ENCODE data around the gene BCL2L13.

Gene BCL2L13

GRCh38 chr22:17777717-17778044 is 139.1 kb downstream of the BCL2L13 start:
- Histone ChIP-seq H3K27ac (ENCODE audit: poor library complexity, severe bottlenecking) (no peak overlapping the region), H3K4me1 (ENCODE audit: insufficient read depth, poor library complexity, severe bottlenecking) (peaks cover 6% of the 10 kb centered on the region), H3K27me3 (ENCODE audit: insufficient read depth, poor library complexity, severe bottlenecking) (no peaks in the 10 kb centered on the region), H3K4me3 (ENCODE audit: severe bottlenecking) (no peak overlapping the region), H3K9me3 (ENCODE audit: severe bottlenecking) (no peaks in the 10 kb centered on the region), H3K36me3 (ENCODE audit: low read depth) (no peaks in the 10 kb centered on the region)
- no peak for TF ChIP-seq CTCF (IDR thresholded peaks at IDR 0.05; ENCODE audit: poor library complexity, severe bottlenecking)
- DNase-seq (ENCODE audit: low spot score) (no peak), ATAC-seq (ENCODE audit: low read depth) (no peak)

GRCh38 chr22:17778412-17778976 is 139.9 kb downstream of the BCL2L13 start:
- no peak for TF ChIP-seq CTCF (IDR thresholded peaks at IDR 0.05; ENCODE audit: poor library complexity, severe bottlenecking)
- DNase-seq (ENCODE audit: low spot score) = no peak
- Histone ChIP-seq H3K4me3 (ENCODE audit: severe bottlenecking) (no peak overlapping the region), H3K9me3 (ENCODE audit: severe bottlenecking) (no peaks in the 10 kb centered on the region), H3K27me3 (ENCODE audit: insufficient read depth, poor library complexity, severe bottlenecking) (no peaks in the 10 kb centered on the region), H3K4me1 (ENCODE audit: insufficient read depth, poor library complexity, severe bottlenecking) (no peaks in the 10 kb centered on the region), H3K36me3 (ENCODE audit: low read depth) (no peaks in the 10 kb centered on the region), H3K27ac (ENCODE audit: poor library complexity, severe bottlenecking) (no peak overlapping the region)
- no peak for ATAC-seq (ENCODE audit: low read depth)

- Histone ChIP-seq H3K4me3 (ENCODE audit: severe bottlenecking) (no peak overlapping the region), H3K27me3 (ENCODE audit: insufficient read depth, poor library complexity, severe bottlenecking) (no peaks in the 10 kb centered on the region), H3K4me1 (ENCODE audit: insufficient read depth, poor library complexity, severe bottlenecking) (no peaks in the 10 kb centered on the region), H3K9me3 (ENCODE audit: severe bottlenecking) (no peaks in the 10 kb centered on the region), H3K27ac (ENCODE audit: poor library complexity, severe bottlenecking) (no peak overlapping the region), H3K36me3 (ENCODE audit: low read depth) (no peaks in the 10 kb centered on the region)
- DNase-seq (ENCODE audit: low spot score) (no peak), ATAC-seq (ENCODE audit: low read depth) (no peak)
- TF ChIP-seq CTCF (IDR thresholded peaks at IDR 0.05; ENCODE audit: poor library complexity, severe bottlenecking) = no peak
Observed at GRCh38 chr22:17779286-17780115, 140.9 kb downstream of the BCL2L13 start.

GRCh38 chr22:17780116-17780740 is 141.7 kb downstream of the BCL2L13 start:
- no peak overlapping the region for H3K4me3 ChIP-seq (ENCODE audit: severe bottlenecking)
- TF ChIP-seq CTCF (IDR thresholded peaks at IDR 0.05; ENCODE audit: poor library complexity, severe bottlenecking) = no peak
- H3K27ac ChIP-seq (ENCODE audit: poor library complexity, severe bottlenecking) = no peak overlapping the region
- DNase-seq (ENCODE audit: low spot score) = no peak
- no peaks in the 10 kb centered on the region for H3K4me1 ChIP-seq (ENCODE audit: insufficient read depth, poor library complexity, severe bottlenecking)
- H3K9me3 ChIP-seq (ENCODE audit: severe bottlenecking) = no peaks in the 10 kb centered on the region
- no peaks in the 10 kb centered on the region for H3K27me3 ChIP-seq (ENCODE audit: insufficient read depth, poor library complexity, severe bottlenecking)
- no peak for ATAC-seq (ENCODE audit: low read depth)
- no peaks in the 10 kb centered on the region for H3K36me3 ChIP-seq (ENCODE audit: low read depth)
